ENCODE measurements around the gene TMEM253.

The TMEM253 gene

DNA sequence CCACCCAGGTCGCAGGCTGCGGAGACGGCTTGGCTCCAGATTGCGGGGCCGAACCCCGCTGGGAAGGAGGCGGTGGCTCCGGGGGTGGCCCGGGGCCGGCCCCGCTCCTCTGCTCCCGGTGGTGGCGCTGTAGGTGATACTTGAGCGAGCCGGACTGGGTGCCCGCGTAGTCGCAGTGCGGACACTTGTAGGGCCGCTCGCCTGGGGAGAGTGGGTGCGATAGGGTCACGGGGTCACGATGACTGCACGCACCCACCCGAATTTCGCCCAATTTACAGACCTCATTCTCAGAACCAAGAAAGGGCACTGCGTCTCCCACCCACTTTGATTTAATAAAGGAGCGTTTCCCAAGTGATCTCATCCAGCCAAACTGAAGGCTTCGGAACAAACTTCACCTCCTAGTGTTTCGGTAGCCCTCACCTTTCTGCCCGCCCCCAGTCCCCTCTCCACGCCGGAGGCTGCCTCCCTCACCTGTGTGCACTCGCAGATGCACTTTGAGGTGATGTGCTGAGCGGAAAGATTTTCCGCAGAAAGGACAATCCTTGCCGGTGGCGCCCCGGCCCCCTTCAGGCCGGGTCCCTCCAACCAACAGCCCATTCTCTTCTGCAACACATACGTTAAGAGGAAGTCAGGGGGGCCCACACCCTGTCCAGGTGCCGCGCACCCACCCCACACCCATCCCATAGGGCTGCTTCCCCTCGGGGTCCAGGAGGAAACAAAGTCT, 9.8 kb upstream of the TMEM253 start:
- TF ChIP-seq ZNF274 (IDR thresholded peaks at IDR 0.05; ENCODE audit: low read depth, low read length) = no peak
- H3K4me3 ChIP-seq (ENCODE audit: low read length) = no peak overlapping the region

- no peak overlapping the region for H3K4me3 ChIP-seq (ENCODE audit: low read length)
- no peak for TF ChIP-seq ZNF274 (IDR thresholded peaks at IDR 0.05; ENCODE audit: low read depth, low read length)
Measured at GRCh38 chr14:21091821-21092272, 9.0 kb upstream of the TMEM253 start.

GRCh38 chr14:21092273-21093011, 8.4 kb upstream of the TMEM253 start:
- TF ChIP-seq ZNF274 (IDR thresholded peaks at IDR 0.05; ENCODE audit: low read depth, low read length) = no peak
- no peak overlapping the region for H3K4me3 ChIP-seq (ENCODE audit: low read length)

- no peak overlapping the region for H3K4me3 ChIP-seq (ENCODE audit: low read length)
- no peak for TF ChIP-seq ZNF274 (IDR thresholded peaks at IDR 0.05; ENCODE audit: low read depth, low read length)
Measured at GRCh38 chr14:21093018-21093417, 7.8 kb upstream of the TMEM253 start.

DNA sequence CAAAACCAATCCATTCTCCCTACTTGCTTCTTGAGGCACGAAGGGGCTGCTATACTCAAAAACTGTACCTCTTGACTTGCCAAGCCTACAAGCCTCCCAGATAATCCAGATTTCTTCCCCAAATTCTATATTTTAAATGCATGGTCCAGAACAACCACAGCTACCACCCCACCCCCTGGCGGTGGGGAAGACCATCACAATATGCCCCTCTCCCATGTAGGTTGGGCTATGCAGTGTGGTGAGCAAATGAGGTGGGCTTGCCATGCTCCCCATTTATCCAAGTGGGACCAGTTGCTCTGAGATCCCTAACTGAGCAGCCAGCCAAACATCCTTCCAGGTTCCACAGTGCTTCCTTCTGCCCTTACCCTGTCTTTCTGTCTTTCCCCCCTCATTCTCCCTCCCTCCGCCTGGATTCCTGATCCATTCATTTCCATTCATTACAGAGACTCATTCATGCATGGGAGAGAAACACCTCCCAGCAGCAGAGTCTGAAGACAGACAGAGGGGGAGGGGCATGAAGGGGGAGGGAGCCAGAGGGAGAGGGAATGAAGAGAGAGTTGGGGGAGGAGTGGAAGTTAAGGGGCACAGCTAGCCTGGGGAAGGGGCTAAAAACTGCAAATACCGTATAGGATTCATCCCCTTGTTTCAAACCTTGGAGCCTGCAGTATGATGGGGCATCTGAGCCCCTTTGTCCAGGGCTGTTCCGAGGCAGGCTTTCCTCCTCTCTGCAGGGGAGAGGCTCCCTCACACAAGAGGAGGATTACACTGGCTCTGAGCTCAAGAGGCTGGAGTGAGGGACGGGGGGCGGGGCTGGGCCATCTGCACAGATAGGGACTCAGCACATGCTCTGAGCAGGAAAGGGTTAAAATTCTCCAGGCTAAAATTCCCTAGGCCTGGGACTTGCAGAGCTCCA, 6.8 kb upstream of the TMEM253 start:
- no peak for TF ChIP-seq ZNF274 (IDR thresholded peaks at IDR 0.05; ENCODE audit: low read depth, low read length)
- no peak overlapping the region for H3K4me3 ChIP-seq (ENCODE audit: low read length)

DNA sequence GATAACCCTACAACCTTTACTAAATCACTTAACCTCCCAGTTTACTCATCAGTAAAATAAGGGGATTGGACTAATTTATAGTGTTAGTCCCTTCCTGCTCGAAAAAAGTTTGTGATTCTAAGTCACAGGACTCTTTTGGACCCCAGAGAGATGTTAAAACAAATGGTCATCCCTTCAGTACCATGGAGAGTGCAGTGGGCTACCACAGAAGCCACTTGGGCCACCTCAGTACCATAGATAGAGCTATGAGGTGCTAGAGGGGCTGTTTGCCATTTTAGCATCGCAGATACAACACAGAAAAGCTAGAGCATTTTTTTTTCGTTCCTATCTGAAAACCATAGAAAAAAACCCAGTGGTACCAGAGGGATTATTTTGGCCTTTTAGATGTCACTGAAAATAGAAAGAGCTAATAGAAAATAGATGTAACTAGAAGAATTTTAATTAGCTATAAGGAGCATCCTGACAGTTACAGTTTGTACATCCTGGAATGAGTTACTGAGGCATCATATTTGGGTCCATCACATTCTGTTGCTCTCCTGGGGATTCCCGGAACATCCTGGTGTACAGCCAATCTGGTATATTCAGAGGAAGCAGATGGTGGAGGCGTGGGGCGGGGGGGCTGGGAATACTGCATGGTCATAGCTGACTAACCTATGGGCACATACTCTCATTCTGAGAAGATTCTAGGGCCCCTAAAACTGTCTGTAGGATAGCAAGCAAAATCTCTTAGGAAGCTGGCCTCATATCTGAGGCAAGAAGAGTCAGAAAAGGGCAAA, 5.2 kb upstream of the TMEM253 start:
- no peak overlapping the region for H3K4me3 ChIP-seq (ENCODE audit: low read length)

DNA sequence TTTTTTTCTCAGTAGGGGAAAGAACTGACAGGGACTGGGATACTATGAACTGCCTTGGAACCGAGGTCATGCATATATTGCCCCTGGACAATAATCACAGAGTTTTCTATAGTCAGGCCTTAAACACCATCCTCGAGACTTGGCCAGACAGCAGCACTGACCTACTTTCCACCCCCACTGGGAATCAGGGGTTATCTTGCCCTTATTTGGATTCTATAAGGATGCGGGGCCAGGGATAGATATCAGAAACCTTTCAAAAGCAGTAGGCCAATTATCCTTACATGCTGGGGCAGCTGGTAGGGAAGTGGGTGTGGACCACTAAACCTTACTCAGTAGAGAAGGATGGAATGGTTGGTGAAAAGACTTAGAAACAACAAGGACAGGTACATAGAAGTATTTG, 4.4 kb upstream of the TMEM253 start:
- no peak overlapping the region for H3K4me3 ChIP-seq (ENCODE audit: low read length)
- TF ChIP-seq ZNF274 (IDR thresholded peaks at IDR 0.05; ENCODE audit: low read depth, low read length) = no peak

More for the DNA sequence above, 5.2 kb upstream of the TMEM253 start:
- no peak for TF ChIP-seq ZNF274 (IDR thresholded peaks at IDR 0.05; ENCODE audit: low read depth, low read length)

GRCh38 chr14:21096978-21097635, 3.8 kb upstream of the TMEM253 start:
- H3K4me3 ChIP-seq (ENCODE audit: low read length) = no peak overlapping the region
- no peak for TF ChIP-seq ZNF274 (IDR thresholded peaks at IDR 0.05; ENCODE audit: low read depth, low read length)

GRCh38 chr14:21097636-21098075, 3.2 kb upstream of the TMEM253 start:
- TF ChIP-seq ZNF274 (IDR thresholded peaks at IDR 0.05; ENCODE audit: low read depth, low read length) = no peak

DNA sequence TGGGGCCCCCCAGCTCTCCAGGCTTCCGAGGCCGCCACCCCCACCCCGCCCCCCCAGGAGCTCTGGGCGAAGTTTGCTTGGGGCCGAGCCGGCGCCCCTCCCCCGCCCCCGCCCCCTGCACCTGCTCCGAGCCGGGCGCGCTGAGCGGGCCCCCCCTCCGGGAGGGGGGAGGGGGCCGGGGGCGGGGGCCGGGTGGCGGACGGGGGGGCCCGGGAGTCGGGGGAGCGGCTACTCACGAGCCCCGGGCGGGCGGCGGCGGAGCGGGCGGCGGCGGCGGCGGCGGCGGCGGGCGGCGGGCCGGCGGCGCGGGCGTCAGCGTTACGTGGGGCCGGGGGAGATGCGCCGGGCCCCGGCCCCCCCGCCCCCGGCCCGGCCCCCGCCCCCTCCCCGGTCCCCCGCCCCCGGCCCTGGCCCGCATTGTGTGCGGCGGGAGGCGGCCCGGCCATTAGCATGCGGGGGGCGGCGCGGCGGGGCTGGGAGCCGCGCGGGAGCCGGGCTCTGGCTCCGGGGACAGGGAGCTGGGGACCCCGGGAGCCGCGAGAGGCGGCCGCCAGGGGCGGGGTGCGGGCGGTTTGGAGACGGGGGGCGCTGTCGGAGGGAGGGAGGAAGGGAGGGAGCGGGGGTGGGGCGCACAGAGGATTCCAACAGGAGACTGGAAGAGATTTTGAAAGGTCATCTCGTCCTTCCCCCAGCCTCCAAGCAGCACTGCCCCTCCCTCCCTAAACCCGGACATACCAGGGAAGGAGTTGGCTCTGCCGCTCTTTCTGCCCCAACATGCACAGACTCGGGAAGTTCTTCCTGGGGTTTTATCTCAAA, 2.6 kb upstream of the TMEM253 start, which contains the start of gene ZNF219:
Gene ZNF219 (minus strand): TSS at position 580 of the 816 bp plus-strand sequence. CDS start 5,064 bp downstream, outside the sequence.
- peak within 1 kb of the TSS; percentile 73 for H3K4me3 ChIP-seq (ENCODE audit: low read length)
- TF ChIP-seq ZNF274 (IDR thresholded peaks at IDR 0.05; ENCODE audit: low read depth, low read length) = no peak

More at GRCh38 chr14:21097636-21098075, 3.2 kb upstream of the TMEM253 start:
- no peak overlapping the region for H3K4me3 ChIP-seq (ENCODE audit: low read length)

DNA sequence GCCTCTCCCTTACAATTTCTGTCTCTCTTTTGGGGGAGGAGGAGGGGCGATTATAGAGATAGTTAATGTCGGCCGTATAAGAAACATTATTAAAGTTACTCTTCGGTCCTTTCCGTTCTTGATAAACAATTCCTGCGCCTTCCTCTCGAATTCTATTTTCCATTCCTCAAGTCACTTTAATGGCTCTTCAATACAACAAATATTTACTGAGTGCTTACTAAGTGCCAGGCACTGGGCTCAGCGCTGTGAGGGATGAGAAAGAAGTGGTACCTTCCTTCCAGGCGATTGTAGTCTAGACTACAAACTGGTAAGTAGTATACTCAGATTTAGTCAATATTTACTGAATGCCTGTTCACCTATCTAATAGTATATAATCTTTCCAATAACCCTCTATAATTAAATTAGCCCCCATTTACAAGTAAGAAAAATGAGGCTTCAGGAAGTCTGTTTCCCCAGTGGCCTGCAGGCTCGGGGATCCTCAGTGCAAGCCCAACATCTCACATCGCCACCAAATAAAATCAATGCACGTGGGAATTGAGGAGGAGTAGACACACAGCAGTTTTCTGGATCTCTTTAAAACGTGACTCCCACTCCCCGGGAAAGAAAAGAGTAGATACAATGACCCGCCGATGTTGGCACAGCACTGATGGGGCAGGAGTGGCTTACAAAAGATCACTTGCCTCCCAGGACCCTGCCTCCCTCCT, 1.8 kb upstream of the TMEM253 start:
- TF ChIP-seq ZNF274 (IDR thresholded peaks at IDR 0.05; ENCODE audit: low read depth, low read length) = no peak
- H3K4me3 ChIP-seq (ENCODE audit: low read length) = peak overlapping the region; percentile 73
